GM21528 (cell line): ENCODE results near the gene PRF1.

Experiments used
- ATAC-seq: cut with Tn5 transposase; IDR thresholded peaks from one replicate; pipeline ENCODE4 v1.9.1; 2021; ENCODE audit warnings: mild to moderate bottlenecking, moderate library complexity; ENCODE audit not compliant: unreplicated experiment, low FRiP score

PRF1 gene

GRCh38 chr10:70563230-70563629 lies 39.3 kb downstream of the PRF1 start:
- ATAC-seq: no peak

GRCh38 chr10:70562036-70562755 lies 40.3 kb downstream of the PRF1 start:
- ATAC-seq: no peak

- ATAC-seq: no peak
These were observed 41.0 kb downstream of the PRF1 start for GRCh38 chr10:70561558-70561957.

GRCh38 chr10:70561070-70561469 lies 41.5 kb downstream of the PRF1 start:
- no peak for ATAC-seq

- no peak for ATAC-seq
These were observed 42.0 kb downstream of the PRF1 start for GRCh38 chr10:70560511-70560941.

GRCh38 chr10:70559861-70560260 lies 42.7 kb downstream of the PRF1 start:
- ATAC-seq: no peak

- ATAC-seq: no peak
These were observed 43.4 kb downstream of the PRF1 start for GRCh38 chr10:70558871-70559810.

GRCh38 chr10:70558295-70558694 lies 44.2 kb downstream of the PRF1 start:
- no peak for ATAC-seq

GRCh38 chr10:70557876-70558275 lies 44.7 kb downstream of the PRF1 start:
- ATAC-seq: no peak

GRCh38 chr10:70557086-70557845 lies 45.3 kb downstream of the PRF1 start:
- ATAC-seq: no peak

GRCh38 chr10:70555371-70555770 lies 47.2 kb downstream of the PRF1 start:
- no peak for ATAC-seq

GRCh38 chr10:70552586-70552985 lies 50.0 kb downstream of the PRF1 start:
- ATAC-seq: no peak

GRCh38 chr10:70551971-70552422 lies 50.5 kb downstream of the PRF1 start:
- no peak for ATAC-seq

- no peak for ATAC-seq
These were observed 51.1 kb downstream of the PRF1 start for GRCh38 chr10:70551466-70551865.

GRCh38 chr10:70550459-70550858 lies 52.1 kb downstream of the PRF1 start:
- ATAC-seq: no peak

GRCh38 chr10:70549962-70550458 lies 52.5 kb downstream of the PRF1 start:
- no peak for ATAC-seq

- ATAC-seq: no peak
These were observed 53.1 kb downstream of the PRF1 start for GRCh38 chr10:70549351-70549961.
